GM06990 (cell line): ENCODE measurements around the gene TMEM201.

Experiments used
- DNase-seq: peaks from one replicate; pipeline ENCODE4 v3.0.0-alpha.2; 2011; ENCODE audit not compliant: insufficient read length; ENCODE audit errors: extremely low read depth
- H3K27me3 ChIP-seq: replicated peaks from 2 replicates; pipeline ENCODE4 v1.6.0; 2011; ENCODE audit warnings: low read length; ENCODE audit not compliant: control insufficient read depth, insufficient read depth
- H3K36me3 ChIP-seq: 2 replicates; pipeline ENCODE4 v1.5.1; 2011; ENCODE audit warnings: low read length; ENCODE audit not compliant: control insufficient read depth, insufficient read depth
- H3K4me3 ChIP-seq: replicated peaks from 2 replicates; pipeline ENCODE4 v1.5.1; 2011; ENCODE audit warnings: low read depth, mild to moderate bottlenecking, control low read depth, low read length
- CTCF ChIP-seq: IDR thresholded peaks from 2 replicates; pipeline ENCODE4 v1.5.1; 2011; ENCODE audit warnings: low read length, control low read depth, mild to moderate bottlenecking, inconsistent platforms; ENCODE audit not compliant: insufficient read depth, poor library complexity, severe bottlenecking

TMEM201 gene

GRCh38 chr1:9549955-9550546 lies 38.7 kb upstream of the TMEM201 start:
- no peaks in the 10 kb centered on the region for H3K27me3 ChIP-seq
- DNase-seq, result no peak
- TF ChIP-seq CTCF, result no peak
- no peaks in the 10 kb centered on the region; the same call in 1 of the 2 replicates for H3K36me3 ChIP-seq
- no peak overlapping the region for H3K4me3 ChIP-seq

GRCh38 chr1:9551984-9552383 lies 36.7 kb upstream of the TMEM201 start:
- Histone ChIP-seq H3K27me3 (no peaks in the 10 kb centered on the region), H3K36me3 (no peaks in the 10 kb centered on the region; the same call in 1 of the 2 replicates), H3K4me3 (no peak overlapping the region)
- DNase-seq, result no peak
- no peak for TF ChIP-seq CTCF

- DNase-seq, result no peak
- Histone ChIP-seq H3K27me3 (no peaks in the 10 kb centered on the region), H3K4me3 (no peak overlapping the region), H3K36me3 (peaks cover 4% of the 10 kb centered on the region)
- TF ChIP-seq CTCF, result no peak
These were observed 35.0 kb upstream of the TMEM201 start for GRCh38 chr1:9553736-9554144.

- Histone ChIP-seq H3K4me3 (no peak overlapping the region), H3K36me3 (peaks cover 4% of the 10 kb centered on the region), H3K27me3 (no peaks in the 10 kb centered on the region)
- no peak for TF ChIP-seq CTCF
- no peak for DNase-seq
These were observed 32.8 kb upstream of the TMEM201 start for GRCh38 chr1:9555942-9556341.

- TF ChIP-seq CTCF, result no peak
- H3K27me3 ChIP-seq, result no peaks in the 10 kb centered on the region
- peaks cover 4% of the 10 kb centered on the region for H3K36me3 ChIP-seq
- DNase-seq, result no peak
- H3K4me3 ChIP-seq, result no peak overlapping the region
These were observed 31.1 kb upstream of the TMEM201 start for GRCh38 chr1:9557624-9558023.
